Eye (tissue), 1 donor: ENCODE data around the gene WBP2.

Experiments
- DNase-seq: peaks from one replicate; pipeline ENCODE4 v3.0.0-alpha.2; 2015

WBP2 gene

GRCh38 chr17:75826561-75827307 is 28.4 kb downstream of the WBP2 start:
- no peak for DNase-seq

- no peak for DNase-seq
These were observed 29.3 kb downstream of the WBP2 start for GRCh38 chr17:75825748-75826370.

GRCh38 chr17:75825149-75825552 is 30.0 kb downstream of the WBP2 start:
- no peak for DNase-seq

- no peak for DNase-seq
These were observed 30.5 kb downstream of the WBP2 start for GRCh38 chr17:75824666-75825065.

GRCh38 chr17:75824050-75824552 is 31.0 kb downstream of the WBP2 start:
- DNase-seq, result no peak

GRCh38 chr17:75823257-75824041 is 31.7 kb downstream of the WBP2 start:
- no peak for DNase-seq

GRCh38 chr17:75822800-75823166 is 32.4 kb downstream of the WBP2 start:
- DNase-seq, result no peak

- no peak for DNase-seq
These were observed 32.9 kb downstream of the WBP2 start for GRCh38 chr17:75822119-75822799.

- DNase-seq, result no peak
These were observed 33.6 kb downstream of the WBP2 start for GRCh38 chr17:75821552-75821951.

- no peak for DNase-seq
These were observed 34.7 kb downstream of the WBP2 start for GRCh38 chr17:75820094-75821080.

- no peak for DNase-seq
These were observed 35.5 kb downstream of the WBP2 start for GRCh38 chr17:75819678-75820077.

- DNase-seq, result no peak
These were observed 36.0 kb downstream of the WBP2 start for GRCh38 chr17:75819116-75819515.

GRCh38 chr17:75818326-75818885 is 36.7 kb downstream of the WBP2 start:
- DNase-seq, result no peak

GRCh38 chr17:75817571-75817970 is 37.6 kb downstream of the WBP2 start:
- DNase-seq, result no peak

GRCh38 chr17:75816693-75817092 is 38.4 kb downstream of the WBP2 start:
- DNase-seq, result no peak

- DNase-seq, result no peak
These were observed 39.7 kb downstream of the WBP2 start for GRCh38 chr17:75815399-75815798.

- no peak for DNase-seq
These were observed 40.2 kb downstream of the WBP2 start for GRCh38 chr17:75814900-75815373.

GRCh38 chr17:75814021-75814395 is 41.1 kb downstream of the WBP2 start:
- no peak for DNase-seq

- DNase-seq, result no peak
These were observed 41.8 kb downstream of the WBP2 start for GRCh38 chr17:75813081-75814020.
